Measurements from ENCODE around the gene TCAP. TPM values are rescaled to one million over a fixed set of nuclear protein-coding genes. Genes with fewer than 3 reads are reported as not detected.

Gene TCAP
- total RNA-seq, 1 experiment from 2014 or later, result 2.1 TPM

GRCh38 chr17:39679521-39680192 is 14.5 kb downstream of the TCAP start:
- no CpG with 5 or more reads among the region's 12 CpGs for WGBS (ENCODE audit: extremely low coverage, insufficient read length, low lambda C conversion rate)
- H3K9me3 ChIP-seq (ENCODE audit: control insufficient read depth, low read depth, low read length), result no peaks in the 10 kb centered on the region

More at GRCh38 chr17:39679521-39680192, 14.5 kb downstream of the TCAP start:
- Histone ChIP-seq H3K4me1 (ENCODE audit: insufficient read depth, low read length) (0 out of 2 replicates have a peak, but pooled peaks cover 3% of the 10 kb centered on the region), H3K56ac (ENCODE audit: insufficient read length, low read depth, low read length) (no peak overlapping the region), H2AFZ (ENCODE audit: low read length) (no peak overlapping the region), H3K79me1 (ENCODE audit: insufficient read depth, low read depth, low read length, poor library complexity, severe bottlenecking) (no peaks in the 10 kb centered on the region), H4K91ac (ENCODE audit: insufficient read length, low read depth, low read length) (no peak overlapping the region), H3K27ac (ENCODE audit: insufficient read length, low read depth, low read length) (no peak overlapping the region), H2BK5ac (ENCODE audit: insufficient read length, low read length) (no peak overlapping the region), H2BK12ac (ENCODE audit: insufficient read length, low read depth, low read length) (no peak overlapping the region), H3K27me3 (ENCODE audit: insufficient read depth, low read length) (no peaks in the 10 kb centered on the region), H2AK5ac (ENCODE audit: insufficient read length, low read length) (no peak overlapping the region), H4K20me1 (ENCODE audit: control insufficient read depth, insufficient read depth, insufficient read length) (no peaks in the 10 kb centered on the region), H3K4me2 (ENCODE audit: insufficient read depth, insufficient read length, low read length) (no peak overlapping the region), H4K8ac (replicated peaks; ENCODE audit: insufficient read length, low read depth, low read length) (no peak overlapping the region), H3K79me2 (ENCODE audit: insufficient read depth, low read length) (no peaks in the 10 kb centered on the region), H2BK120ac (ENCODE audit: low read depth, low read length, poor library complexity, severe bottlenecking) (no peak overlapping the region), H3K23ac (ENCODE audit: insufficient read length, low read depth, low read length) (no peak overlapping the region), H3K18ac (ENCODE audit: insufficient read length, low read depth, low read length) (no peak overlapping the region), H3K14ac (ENCODE audit: insufficient read depth, low read length) (no peak overlapping the region), H3K23me2 (ENCODE audit: insufficient read length, low read depth, low read length, poor library complexity, severe bottlenecking) (no peaks in the 10 kb centered on the region), H2BK20ac (ENCODE audit: low read depth, low read length, poor library complexity, severe bottlenecking) (no peak overlapping the region), H4K5ac (ENCODE audit: insufficient read length, low read depth, low read length) (no peak overlapping the region), H3T11ph (ENCODE audit: low read length) (no peak overlapping the region), H3K4ac (ENCODE audit: low read depth, low read length) (no peak overlapping the region), H3K9ac (ENCODE audit: extremely low read depth, insufficient read length, low read length) (no peak overlapping the region), H2BK15ac (ENCODE audit: low read depth, low read length) (no peak overlapping the region)
- Mint-ChIP-seq H3K27me3 (ENCODE audit: low read depth) (no peaks in the 10 kb centered on the region), H3K4me1 (peaks cover 32 to 34% of the 10 kb centered on the region in 2 experiments), H3K36me3 (ENCODE audit: insufficient read depth in 1 of 3, low read depth in 3 of 3) (peaks cover 3 to 31% (median 18%) of the 10 kb centered on the region in 3 experiments), H3K9me3 (no peaks in the 10 kb centered on the region), H3K4me3 (no peak overlapping the region), H3K27ac (peak overlapping the region; percentile 34 to 88 (median 55); a peak in 4 of 7 replicates)
- DNase-seq, result no peak
- no peak for TF ChIP-seq CTCF (conservative IDR thresholded peaks at IDR 0.05)
